ENCODE measurements around the gene KCND1.

DNA sequence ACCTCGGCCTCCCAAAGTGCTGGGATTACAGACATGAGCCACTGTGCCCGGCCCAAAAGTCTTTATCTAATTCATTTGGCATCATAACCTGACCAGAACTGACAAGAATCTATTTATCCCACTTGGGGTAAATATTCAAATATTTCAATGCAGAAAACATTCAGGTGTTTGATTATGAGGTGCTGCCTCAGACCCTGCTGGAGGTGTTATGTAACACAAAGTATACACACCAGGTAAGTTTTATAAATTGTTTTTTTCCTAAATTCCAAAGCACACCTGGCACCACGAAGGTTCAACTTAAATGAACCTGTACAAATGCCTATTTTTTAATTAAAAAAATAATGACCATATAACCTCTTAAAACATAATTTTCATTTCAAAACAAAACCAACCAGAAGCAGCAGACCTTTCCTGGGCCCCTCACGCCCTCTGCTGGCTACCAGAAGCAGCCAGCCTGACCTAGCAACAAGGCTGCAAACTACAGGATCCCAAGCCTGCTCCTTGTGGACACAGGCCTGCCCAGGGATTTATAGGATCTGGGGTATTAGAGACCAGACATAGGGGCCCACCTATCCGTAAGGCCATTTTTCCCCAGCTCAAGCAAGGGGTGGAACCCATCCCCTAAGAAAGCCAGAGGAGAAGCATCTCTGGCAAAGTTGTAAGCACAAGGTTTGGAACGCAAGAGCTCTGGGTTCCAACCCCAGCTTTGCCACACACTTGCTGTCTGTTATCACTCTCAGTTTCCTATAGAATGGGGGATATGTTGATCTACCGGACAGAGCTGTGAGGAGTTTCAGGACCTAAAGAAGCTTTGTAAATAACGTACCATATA lies 25.9 kb downstream of the KCND1 start:
- TF ChIP-seq, protein P1, sequence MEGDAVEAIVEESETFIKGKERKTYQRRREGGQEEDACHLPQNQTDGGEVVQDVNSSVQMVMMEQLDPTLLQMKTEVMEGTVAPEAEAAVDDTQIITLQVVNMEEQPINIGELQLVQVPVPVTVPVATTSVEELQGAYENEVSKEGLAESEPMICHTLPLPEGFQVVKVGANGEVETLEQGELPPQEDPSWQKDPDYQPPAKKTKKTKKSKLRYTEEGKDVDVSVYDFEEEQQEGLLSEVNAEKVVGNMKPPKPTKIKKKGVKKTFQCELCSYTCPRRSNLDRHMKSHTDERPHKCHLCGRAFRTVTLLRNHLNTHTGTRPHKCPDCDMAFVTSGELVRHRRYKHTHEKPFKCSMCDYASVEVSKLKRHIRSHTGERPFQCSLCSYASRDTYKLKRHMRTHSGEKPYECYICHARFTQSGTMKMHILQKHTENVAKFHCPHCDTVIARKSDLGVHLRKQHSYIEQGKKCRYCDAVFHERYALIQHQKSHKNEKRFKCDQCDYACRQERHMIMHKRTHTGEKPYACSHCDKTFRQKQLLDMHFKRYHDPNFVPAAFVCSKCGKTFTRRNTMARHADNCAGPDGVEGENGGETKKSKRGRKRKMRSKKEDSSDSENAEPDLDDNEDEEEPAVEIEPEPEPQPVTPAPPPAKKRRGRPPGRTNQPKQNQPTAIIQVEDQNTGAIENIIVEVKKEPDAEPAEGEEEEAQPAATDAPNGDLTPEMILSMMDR (IDR thresholded peaks at IDR 0.05; ENCODE audit: low read depth, low read length, missing input control), result peak; percentile 70
- TF ChIP-seq JUND (IDR thresholded peaks at IDR 0.05), result no peak
- no peak for TF ChIP-seq MAX (IDR thresholded peaks at IDR 0.05)
- no peak for TF ChIP-seq TAF1 (conservative IDR thresholded peaks at IDR 0.05)
- no peak for TF ChIP-seq SP1 (IDR thresholded peaks at IDR 0.05)
- TF ChIP-seq YY1 (IDR thresholded peaks at IDR 0.05), result no peak
- TF ChIP-seq FOXA1 (IDR thresholded peaks at IDR 0.05), result no peak
- peak; percentile 73 to 83 for TF ChIP-seq RAD21 (IDR thresholded peaks at IDR 0.05)
- TF ChIP-seq, protein P2, sequence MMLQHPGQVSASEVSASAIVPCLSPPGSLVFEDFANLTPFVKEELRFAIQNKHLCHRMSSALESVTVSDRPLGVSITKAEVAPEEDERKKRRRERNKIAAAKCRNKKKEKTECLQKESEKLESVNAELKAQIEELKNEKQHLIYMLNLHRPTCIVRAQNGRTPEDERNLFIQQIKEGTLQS (IDR thresholded peaks at IDR 0.05), result no peak
- TF ChIP-seq GABPA (IDR thresholded peaks at IDR 0.05 in 1 of 2, conservative IDR thresholded peaks at IDR 0.05 in 1 of 2), result no peak
- TF ChIP-seq, protein P3, sequence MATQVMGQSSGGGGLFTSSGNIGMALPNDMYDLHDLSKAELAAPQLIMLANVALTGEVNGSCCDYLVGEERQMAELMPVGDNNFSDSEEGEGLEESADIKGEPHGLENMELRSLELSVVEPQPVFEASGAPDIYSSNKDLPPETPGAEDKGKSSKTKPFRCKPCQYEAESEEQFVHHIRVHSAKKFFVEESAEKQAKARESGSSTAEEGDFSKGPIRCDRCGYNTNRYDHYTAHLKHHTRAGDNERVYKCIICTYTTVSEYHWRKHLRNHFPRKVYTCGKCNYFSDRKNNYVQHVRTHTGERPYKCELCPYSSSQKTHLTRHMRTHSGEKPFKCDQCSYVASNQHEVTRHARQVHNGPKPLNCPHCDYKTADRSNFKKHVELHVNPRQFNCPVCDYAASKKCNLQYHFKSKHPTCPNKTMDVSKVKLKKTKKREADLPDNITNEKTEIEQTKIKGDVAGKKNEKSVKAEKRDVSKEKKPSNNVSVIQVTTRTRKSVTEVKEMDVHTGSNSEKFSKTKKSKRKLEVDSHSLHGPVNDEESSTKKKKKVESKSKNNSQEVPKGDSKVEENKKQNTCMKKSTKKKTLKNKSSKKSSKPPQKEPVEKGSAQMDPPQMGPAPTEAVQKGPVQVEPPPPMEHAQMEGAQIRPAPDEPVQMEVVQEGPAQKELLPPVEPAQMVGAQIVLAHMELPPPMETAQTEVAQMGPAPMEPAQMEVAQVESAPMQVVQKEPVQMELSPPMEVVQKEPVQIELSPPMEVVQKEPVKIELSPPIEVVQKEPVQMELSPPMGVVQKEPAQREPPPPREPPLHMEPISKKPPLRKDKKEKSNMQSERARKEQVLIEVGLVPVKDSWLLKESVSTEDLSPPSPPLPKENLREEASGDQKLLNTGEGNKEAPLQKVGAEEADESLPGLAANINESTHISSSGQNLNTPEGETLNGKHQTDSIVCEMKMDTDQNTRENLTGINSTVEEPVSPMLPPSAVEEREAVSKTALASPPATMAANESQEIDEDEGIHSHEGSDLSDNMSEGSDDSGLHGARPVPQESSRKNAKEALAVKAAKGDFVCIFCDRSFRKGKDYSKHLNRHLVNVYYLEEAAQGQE (IDR thresholded peaks at IDR 0.05), result no peak
- no peak for TF ChIP-seq RXRA (IDR thresholded peaks at IDR 0.05)
- TF ChIP-seq EGR1 (IDR thresholded peaks at IDR 0.05; ENCODE audit: low read depth in 2 of 2), result no peak
